ENCODE results near the gene ZNF124.

DNA sequence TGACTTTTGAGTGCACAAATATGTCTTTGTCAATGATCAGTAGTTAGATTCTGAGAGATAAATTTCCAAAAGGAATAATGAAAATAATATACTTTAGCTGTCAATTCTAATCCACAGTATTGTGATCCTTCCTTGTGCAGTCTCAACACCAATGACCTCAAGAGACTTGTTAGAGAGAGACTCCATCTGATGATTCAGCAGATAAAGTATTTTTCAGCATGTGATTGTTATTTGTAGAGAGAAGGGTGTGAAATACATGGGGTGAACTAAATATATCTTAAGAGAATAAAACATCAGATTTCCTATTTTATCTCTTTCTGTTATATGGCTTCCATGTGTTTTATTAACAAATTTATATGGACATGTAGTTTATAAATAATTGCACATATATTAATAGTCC, 5.9 kb upstream of the ZNF124 start:
- TF ChIP-seq, protein P1, sequence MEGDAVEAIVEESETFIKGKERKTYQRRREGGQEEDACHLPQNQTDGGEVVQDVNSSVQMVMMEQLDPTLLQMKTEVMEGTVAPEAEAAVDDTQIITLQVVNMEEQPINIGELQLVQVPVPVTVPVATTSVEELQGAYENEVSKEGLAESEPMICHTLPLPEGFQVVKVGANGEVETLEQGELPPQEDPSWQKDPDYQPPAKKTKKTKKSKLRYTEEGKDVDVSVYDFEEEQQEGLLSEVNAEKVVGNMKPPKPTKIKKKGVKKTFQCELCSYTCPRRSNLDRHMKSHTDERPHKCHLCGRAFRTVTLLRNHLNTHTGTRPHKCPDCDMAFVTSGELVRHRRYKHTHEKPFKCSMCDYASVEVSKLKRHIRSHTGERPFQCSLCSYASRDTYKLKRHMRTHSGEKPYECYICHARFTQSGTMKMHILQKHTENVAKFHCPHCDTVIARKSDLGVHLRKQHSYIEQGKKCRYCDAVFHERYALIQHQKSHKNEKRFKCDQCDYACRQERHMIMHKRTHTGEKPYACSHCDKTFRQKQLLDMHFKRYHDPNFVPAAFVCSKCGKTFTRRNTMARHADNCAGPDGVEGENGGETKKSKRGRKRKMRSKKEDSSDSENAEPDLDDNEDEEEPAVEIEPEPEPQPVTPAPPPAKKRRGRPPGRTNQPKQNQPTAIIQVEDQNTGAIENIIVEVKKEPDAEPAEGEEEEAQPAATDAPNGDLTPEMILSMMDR (IDR thresholded peaks at IDR 0.05), result no peak
- no peak for TF ChIP-seq POLR2A (IDR thresholded peaks at IDR 0.05)

All from Peyer's patch (tissue), 4 donors.